Muscle layer of duodenum (tissue), 2 donors: ENCODE results near the gene PTPRD.

ENCODE experiments used
- H3K27ac ChIP-seq: one replicate; pipeline ENCODE4 v1.7.0; 2013; ENCODE audit warnings: mild to moderate bottlenecking, low read length
- H3K27me3 ChIP-seq: one replicate; pipeline ENCODE4 v1.7.0; 2013; ENCODE audit warnings: low read depth, mild to moderate bottlenecking, control low read depth, low read length
- H3K36me3 ChIP-seq, 2 donors: one replicate each; pipeline ENCODE4 v1.7.0; 2013; ENCODE audit warnings: low read length in 2 of 2, control low read depth in 1 of 2, mild to moderate bottlenecking in 1 of 2; ENCODE audit not compliant: insufficient read depth in 2 of 2, control insufficient read depth in 1 of 2
- H3K4me1 ChIP-seq, 2 donors: one replicate each; pipeline ENCODE4 v1.7.0; 2013; ENCODE audit warnings: low read length in 2 of 2, mild to moderate bottlenecking in 2 of 2, control low read depth in 1 of 2, moderate library complexity in 1 of 2; ENCODE audit not compliant: insufficient read depth in 2 of 2, control insufficient read depth in 1 of 2
- H3K4me3 ChIP-seq, 2 donors: one replicate each; pipeline ENCODE4 v1.7.0; 2013; ENCODE audit warnings: low read length in 2 of 2, low read depth in 1 of 2, mild to moderate bottlenecking in 1 of 2
- H3K9me3 ChIP-seq, 2 donors: one replicate each; pipeline ENCODE4 v1.7.0; 2013; ENCODE audit warnings: low read length in 2 of 2, control low read depth in 1 of 2, mild to moderate bottlenecking in 1 of 2; ENCODE audit not compliant: control insufficient read depth in 1 of 2
- donor health status: healthy.

Gene PTPRD

GRCh38 chr9:9603345-9603744 lies 1009.5 kb downstream of the PTPRD start:
- Histone ChIP-seq H3K36me3 (no peaks in the 10 kb centered on the region), H3K27ac (no peak overlapping the region), H3K9me3 (no peaks in the 10 kb centered on the region), H3K4me3 (no peak overlapping the region), H3K27me3 (no peaks in the 10 kb centered on the region), H3K4me1 (no peaks in the 10 kb centered on the region)

GRCh38 chr9:9598723-9599122 lies 1014.1 kb downstream of the PTPRD start:
- Histone ChIP-seq H3K27me3 (no peaks in the 10 kb centered on the region), H3K4me1 (no peaks in the 10 kb centered on the region), H3K9me3 (no peaks in the 10 kb centered on the region), H3K4me3 (no peak overlapping the region), H3K36me3 (no peaks in the 10 kb centered on the region), H3K27ac (no peak overlapping the region)

GRCh38 chr9:9592104-9592503 lies 1020.7 kb downstream of the PTPRD start:
- Histone ChIP-seq H3K36me3 (no peaks in the 10 kb centered on the region), H3K27me3 (no peaks in the 10 kb centered on the region)

GRCh38 chr9:9585920-9586319 lies 1026.9 kb downstream of the PTPRD start:
- Histone ChIP-seq H3K9me3 (no peaks in the 10 kb centered on the region), H3K36me3 (no peaks in the 10 kb centered on the region), H3K27ac (no peak overlapping the region), H3K27me3 (no peaks in the 10 kb centered on the region), H3K4me1 (no peaks in the 10 kb centered on the region), H3K4me3 (no peak overlapping the region)

More at GRCh38 chr9:9592104-9592503, 1020.7 kb downstream of the PTPRD start:
- Histone ChIP-seq H3K27ac (no peak overlapping the region), H3K9me3 (no peaks in the 10 kb centered on the region), H3K4me1 (no peaks in the 10 kb centered on the region), H3K4me3 (no peak overlapping the region)

- Histone ChIP-seq H3K36me3 (no peaks in the 10 kb centered on the region), H3K27me3 (no peaks in the 10 kb centered on the region), H3K9me3 (no peaks in the 10 kb centered on the region), H3K27ac (no peak overlapping the region), H3K4me1 (no peaks in the 10 kb centered on the region), H3K4me3 (no peak overlapping the region)
Measured at GRCh38 chr9:9574080-9574479, 1038.7 kb downstream of the PTPRD start.

GRCh38 chr9:9565700-9566099 lies 1047.1 kb downstream of the PTPRD start:
- Histone ChIP-seq H3K27me3 (no peaks in the 10 kb centered on the region), H3K9me3 (no peaks in the 10 kb centered on the region), H3K27ac (no peak overlapping the region), H3K36me3 (no peaks in the 10 kb centered on the region), H3K4me3 (no peak overlapping the region), H3K4me1 (no peaks in the 10 kb centered on the region)

- Histone ChIP-seq H3K9me3 (no peaks in the 10 kb centered on the region), H3K36me3 (no peaks in the 10 kb centered on the region), H3K27ac (no peak overlapping the region), H3K4me1 (no peaks in the 10 kb centered on the region), H3K27me3 (no peaks in the 10 kb centered on the region), H3K4me3 (no peak overlapping the region)
Measured at GRCh38 chr9:9563817-9564216, 1049.0 kb downstream of the PTPRD start.

GRCh38 chr9:9560382-9561035 lies 1052.3 kb downstream of the PTPRD start:
- Histone ChIP-seq H3K36me3 (no peaks in the 10 kb centered on the region), H3K4me3 (no peak overlapping the region), H3K27me3 (no peaks in the 10 kb centered on the region), H3K9me3 (no peaks in the 10 kb centered on the region), H3K4me1 (no peaks in the 10 kb centered on the region), H3K27ac (no peak overlapping the region)

GRCh38 chr9:9558907-9559306 lies 1053.9 kb downstream of the PTPRD start:
- H3K4me1 ChIP-seq: no peaks in the 10 kb centered on the region

GRCh38 chr9:9557804-9558334 lies 1054.9 kb downstream of the PTPRD start:
- Histone ChIP-seq H3K4me3 (no peak overlapping the region), H3K4me1 (no peaks in the 10 kb centered on the region), H3K36me3 (no peaks in the 10 kb centered on the region)

More at GRCh38 chr9:9558907-9559306, 1053.9 kb downstream of the PTPRD start:
- no peaks in the 10 kb centered on the region for H3K36me3 ChIP-seq
- H3K27me3 ChIP-seq: no peaks in the 10 kb centered on the region
- H3K9me3 ChIP-seq: no peaks in the 10 kb centered on the region
- no peak overlapping the region for H3K4me3 ChIP-seq
- no peak overlapping the region for H3K27ac ChIP-seq

GRCh38 chr9:9556865-9557803 lies 1055.7 kb downstream of the PTPRD start:
- H3K9me3 ChIP-seq: no peaks in the 10 kb centered on the region
- no peak overlapping the region for H3K4me3 ChIP-seq
- no peaks in the 10 kb centered on the region for H3K36me3 ChIP-seq
- no peaks in the 10 kb centered on the region for H3K27me3 ChIP-seq
- H3K27ac ChIP-seq: no peak overlapping the region
- no peaks in the 10 kb centered on the region for H3K4me1 ChIP-seq

More at GRCh38 chr9:9557804-9558334, 1054.9 kb downstream of the PTPRD start:
- Histone ChIP-seq H3K9me3 (no peaks in the 10 kb centered on the region), H3K27me3 (no peaks in the 10 kb centered on the region), H3K27ac (no peak overlapping the region)
